ENCODE data around the gene PDE6A. TPM values are rescaled to one million over a fixed set of nuclear protein-coding genes. Genes with fewer than 3 reads are reported as not detected.

Gene PDE6A
- total and polyA plus RNA-seq, 2 of the 8 experiments (the other 6 are each of a cell fraction or from before 2014, with no cell fraction given) = not detected

DNA sequence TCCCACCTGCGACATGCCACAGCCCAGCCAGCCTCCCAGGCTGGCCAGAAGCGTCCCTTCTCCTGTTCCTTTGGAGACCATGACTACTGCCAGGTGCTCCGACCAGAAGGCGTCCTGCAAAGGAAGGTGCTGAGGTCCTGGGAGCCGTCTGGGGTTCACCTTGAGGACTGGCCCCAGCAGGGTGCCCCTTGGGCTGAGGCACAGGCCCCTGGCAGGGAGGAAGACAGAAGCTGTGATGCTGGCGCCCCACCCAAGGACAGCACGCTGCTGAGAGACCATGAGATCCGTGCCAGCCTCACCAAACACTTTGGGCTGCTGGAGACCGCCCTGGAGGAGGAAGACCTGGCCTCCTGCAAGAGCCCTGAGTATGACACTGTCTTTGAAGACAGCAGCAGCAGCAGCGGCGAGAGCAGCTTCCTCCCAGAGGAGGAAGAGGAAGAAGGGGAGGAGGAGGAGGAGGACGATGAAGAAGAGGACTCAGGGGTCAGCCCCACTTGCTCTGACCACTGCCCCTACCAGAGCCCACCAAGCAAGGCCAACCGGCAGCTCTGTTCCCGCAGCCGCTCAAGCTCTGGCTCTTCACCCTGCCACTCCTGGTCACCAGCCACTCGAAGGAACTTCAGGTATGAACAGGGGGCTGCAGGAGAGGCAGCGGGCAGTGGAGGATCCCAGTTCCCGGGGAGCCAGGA is 108.0 kb downstream of the PDE6A start (continued):
- TF ChIP-seq, protein P1, sequence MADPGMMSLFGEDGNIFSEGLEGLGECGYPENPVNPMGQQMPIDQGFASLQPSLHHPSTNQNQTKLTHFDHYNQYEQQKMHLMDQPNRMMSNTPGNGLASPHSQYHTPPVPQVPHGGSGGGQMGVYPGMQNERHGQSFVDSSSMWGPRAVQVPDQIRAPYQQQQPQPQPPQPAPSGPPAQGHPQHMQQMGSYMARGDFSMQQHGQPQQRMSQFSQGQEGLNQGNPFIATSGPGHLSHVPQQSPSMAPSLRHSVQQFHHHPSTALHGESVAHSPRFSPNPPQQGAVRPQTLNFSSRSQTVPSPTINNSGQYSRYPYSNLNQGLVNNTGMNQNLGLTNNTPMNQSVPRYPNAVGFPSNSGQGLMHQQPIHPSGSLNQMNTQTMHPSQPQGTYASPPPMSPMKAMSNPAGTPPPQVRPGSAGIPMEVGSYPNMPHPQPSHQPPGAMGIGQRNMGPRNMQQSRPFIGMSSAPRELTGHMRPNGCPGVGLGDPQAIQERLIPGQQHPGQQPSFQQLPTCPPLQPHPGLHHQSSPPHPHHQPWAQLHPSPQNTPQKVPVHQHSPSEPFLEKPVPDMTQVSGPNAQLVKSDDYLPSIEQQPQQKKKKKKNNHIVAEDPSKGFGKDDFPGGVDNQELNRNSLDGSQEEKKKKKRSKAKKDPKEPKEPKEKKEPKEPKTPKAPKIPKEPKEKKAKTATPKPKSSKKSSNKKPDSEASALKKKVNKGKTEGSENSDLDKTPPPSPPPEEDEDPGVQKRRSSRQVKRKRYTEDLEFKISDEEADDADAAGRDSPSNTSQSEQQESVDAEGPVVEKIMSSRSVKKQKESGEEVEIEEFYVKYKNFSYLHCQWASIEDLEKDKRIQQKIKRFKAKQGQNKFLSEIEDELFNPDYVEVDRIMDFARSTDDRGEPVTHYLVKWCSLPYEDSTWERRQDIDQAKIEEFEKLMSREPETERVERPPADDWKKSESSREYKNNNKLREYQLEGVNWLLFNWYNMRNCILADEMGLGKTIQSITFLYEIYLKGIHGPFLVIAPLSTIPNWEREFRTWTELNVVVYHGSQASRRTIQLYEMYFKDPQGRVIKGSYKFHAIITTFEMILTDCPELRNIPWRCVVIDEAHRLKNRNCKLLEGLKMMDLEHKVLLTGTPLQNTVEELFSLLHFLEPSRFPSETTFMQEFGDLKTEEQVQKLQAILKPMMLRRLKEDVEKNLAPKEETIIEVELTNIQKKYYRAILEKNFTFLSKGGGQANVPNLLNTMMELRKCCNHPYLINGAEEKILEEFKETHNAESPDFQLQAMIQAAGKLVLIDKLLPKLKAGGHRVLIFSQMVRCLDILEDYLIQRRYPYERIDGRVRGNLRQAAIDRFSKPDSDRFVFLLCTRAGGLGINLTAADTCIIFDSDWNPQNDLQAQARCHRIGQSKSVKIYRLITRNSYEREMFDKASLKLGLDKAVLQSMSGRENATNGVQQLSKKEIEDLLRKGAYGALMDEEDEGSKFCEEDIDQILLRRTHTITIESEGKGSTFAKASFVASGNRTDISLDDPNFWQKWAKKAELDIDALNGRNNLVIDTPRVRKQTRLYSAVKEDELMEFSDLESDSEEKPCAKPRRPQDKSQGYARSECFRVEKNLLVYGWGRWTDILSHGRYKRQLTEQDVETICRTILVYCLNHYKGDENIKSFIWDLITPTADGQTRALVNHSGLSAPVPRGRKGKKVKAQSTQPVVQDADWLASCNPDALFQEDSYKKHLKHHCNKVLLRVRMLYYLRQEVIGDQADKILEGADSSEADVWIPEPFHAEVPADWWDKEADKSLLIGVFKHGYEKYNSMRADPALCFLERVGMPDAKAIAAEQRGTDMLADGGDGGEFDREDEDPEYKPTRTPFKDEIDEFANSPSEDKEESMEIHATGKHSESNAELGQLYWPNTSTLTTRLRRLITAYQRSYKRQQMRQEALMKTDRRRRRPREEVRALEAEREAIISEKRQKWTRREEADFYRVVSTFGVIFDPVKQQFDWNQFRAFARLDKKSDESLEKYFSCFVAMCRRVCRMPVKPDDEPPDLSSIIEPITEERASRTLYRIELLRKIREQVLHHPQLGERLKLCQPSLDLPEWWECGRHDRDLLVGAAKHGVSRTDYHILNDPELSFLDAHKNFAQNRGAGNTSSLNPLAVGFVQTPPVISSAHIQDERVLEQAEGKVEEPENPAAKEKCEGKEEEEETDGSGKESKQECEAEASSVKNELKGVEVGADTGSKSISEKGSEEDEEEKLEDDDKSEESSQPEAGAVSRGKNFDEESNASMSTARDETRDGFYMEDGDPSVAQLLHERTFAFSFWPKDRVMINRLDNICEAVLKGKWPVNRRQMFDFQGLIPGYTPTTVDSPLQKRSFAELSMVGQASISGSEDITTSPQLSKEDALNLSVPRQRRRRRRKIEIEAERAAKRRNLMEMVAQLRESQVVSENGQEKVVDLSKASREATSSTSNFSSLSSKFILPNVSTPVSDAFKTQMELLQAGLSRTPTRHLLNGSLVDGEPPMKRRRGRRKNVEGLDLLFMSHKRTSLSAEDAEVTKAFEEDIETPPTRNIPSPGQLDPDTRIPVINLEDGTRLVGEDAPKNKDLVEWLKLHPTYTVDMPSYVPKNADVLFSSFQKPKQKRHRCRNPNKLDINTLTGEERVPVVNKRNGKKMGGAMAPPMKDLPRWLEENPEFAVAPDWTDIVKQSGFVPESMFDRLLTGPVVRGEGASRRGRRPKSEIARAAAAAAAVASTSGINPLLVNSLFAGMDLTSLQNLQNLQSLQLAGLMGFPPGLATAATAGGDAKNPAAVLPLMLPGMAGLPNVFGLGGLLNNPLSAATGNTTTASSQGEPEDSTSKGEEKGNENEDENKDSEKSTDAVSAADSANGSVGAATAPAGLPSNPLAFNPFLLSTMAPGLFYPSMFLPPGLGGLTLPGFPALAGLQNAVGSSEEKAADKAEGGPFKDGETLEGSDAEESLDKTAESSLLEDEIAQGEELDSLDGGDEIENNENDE (IDR thresholded peaks at IDR 0.05; ENCODE audit: insufficient replicate concordance, low read length) = no peak
- TF ChIP-seq CBX5 (IDR thresholded peaks at IDR 0.05; ENCODE audit: low read depth, low read length) = no peak
- TF ChIP-seq SIRT6 (IDR thresholded peaks at IDR 0.05; ENCODE audit: low read length) = no peak
- no peak for TF ChIP-seq HDAC2 (IDR thresholded peaks at IDR 0.05; ENCODE audit: borderline replicate concordance in 1 of 2, low read depth in 2 of 2, low read length in 2 of 2)
- no peak for TF ChIP-seq SP4 (IDR thresholded peaks at IDR 0.05; ENCODE audit: low read length)
- TF ChIP-seq TAF1 (IDR thresholded peaks at IDR 0.05; ENCODE audit: low read depth, low read length) = no peak
- TF ChIP-seq, protein P2, sequence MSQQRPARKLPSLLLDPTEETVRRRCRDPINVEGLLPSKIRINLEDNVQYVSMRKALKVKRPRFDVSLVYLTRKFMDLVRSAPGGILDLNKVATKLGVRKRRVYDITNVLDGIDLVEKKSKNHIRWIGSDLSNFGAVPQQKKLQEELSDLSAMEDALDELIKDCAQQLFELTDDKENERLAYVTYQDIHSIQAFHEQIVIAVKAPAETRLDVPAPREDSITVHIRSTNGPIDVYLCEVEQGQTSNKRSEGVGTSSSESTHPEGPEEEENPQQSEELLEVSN (IDR thresholded peaks at IDR 0.05) = no peak
- no peak for TF ChIP-seq TEAD4 (IDR thresholded peaks at IDR 0.05; ENCODE audit: low read depth, low read length)
